ENCODE results near the gene MAGI2.

DNA sequence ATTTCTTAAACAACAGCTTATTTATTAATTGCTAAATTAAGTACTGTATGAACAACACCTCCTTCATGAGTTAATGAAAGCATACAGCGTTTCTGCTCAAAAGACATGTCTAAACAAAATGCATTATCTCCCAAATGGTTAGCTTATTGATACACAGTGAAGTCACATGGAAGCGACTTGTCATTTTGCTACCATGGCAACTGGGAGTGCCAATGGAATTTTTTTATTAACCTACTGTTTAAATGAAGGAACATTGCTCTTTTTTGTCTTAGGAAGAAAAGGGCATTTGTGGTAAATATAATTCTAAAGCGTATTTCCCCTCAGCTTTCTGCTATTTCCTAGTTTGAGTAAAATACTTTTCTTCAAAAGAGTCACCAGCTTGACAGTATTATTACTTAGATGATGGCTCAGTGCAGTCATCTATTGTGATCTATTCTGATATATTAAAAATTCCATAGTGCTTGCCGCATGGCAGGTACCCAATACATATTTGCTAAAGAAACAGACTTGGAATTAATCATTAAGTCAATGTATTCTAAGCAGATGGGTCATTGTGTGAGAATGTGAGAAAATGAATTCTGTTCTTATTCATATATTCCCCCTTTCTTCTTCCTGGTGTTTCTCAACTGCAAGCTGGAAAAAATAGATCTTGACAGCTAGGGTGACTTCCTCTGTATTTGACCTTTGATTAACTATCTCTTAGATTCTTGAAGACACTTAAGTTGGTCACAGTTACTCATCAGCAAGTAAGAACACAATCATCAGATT, 818.3 kb downstream of the MAGI2 start:
- TF ChIP-seq, protein P1, sequence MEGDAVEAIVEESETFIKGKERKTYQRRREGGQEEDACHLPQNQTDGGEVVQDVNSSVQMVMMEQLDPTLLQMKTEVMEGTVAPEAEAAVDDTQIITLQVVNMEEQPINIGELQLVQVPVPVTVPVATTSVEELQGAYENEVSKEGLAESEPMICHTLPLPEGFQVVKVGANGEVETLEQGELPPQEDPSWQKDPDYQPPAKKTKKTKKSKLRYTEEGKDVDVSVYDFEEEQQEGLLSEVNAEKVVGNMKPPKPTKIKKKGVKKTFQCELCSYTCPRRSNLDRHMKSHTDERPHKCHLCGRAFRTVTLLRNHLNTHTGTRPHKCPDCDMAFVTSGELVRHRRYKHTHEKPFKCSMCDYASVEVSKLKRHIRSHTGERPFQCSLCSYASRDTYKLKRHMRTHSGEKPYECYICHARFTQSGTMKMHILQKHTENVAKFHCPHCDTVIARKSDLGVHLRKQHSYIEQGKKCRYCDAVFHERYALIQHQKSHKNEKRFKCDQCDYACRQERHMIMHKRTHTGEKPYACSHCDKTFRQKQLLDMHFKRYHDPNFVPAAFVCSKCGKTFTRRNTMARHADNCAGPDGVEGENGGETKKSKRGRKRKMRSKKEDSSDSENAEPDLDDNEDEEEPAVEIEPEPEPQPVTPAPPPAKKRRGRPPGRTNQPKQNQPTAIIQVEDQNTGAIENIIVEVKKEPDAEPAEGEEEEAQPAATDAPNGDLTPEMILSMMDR (IDR thresholded peaks at IDR 0.05) = no peak
- TF ChIP-seq POLR2A (IDR thresholded peaks at IDR 0.05) = no peak

All from esophagus squamous epithelium (tissue), 4 donors.